Islet precursor cell (in vitro differentiated cells): Measurements from ENCODE around the gene SGO2.

ENCODE experiments used
- DNase-seq: peaks from one replicate; pipeline ENCODE4 v3.0.0-alpha.2; 2018

SGO2 gene

GRCh38 chr2:200525882-200526651, at the start of gene SGO2:
Gene SGO2, plus strand, starts transcription at chr2:200526207. Its CDS starts 6,769 bp downstream, at chr2:200532976.
- DNase-seq, result peak; percentile 98

GRCh38 chr2:200476836-200477235, 49.2 kb upstream of the SGO2 start:
- no peak for DNase-seq

- DNase-seq, result no peak
Observed at GRCh38 chr2:200477667-200478131, 48.3 kb upstream of the SGO2 start.

- no peak for DNase-seq
Observed at GRCh38 chr2:200479692-200480265, 46.2 kb upstream of the SGO2 start.

- no peak for DNase-seq
Observed at GRCh38 chr2:200482194-200482593, 43.8 kb upstream of the SGO2 start.

GRCh38 chr2:200483729-200484198, 42.2 kb upstream of the SGO2 start:
- DNase-seq, result peak; percentile 85

GRCh38 chr2:200484934-200485333, 41.1 kb upstream of the SGO2 start:
- no peak for DNase-seq

- DNase-seq, result no peak
Observed at GRCh38 chr2:200486529-200486928, 39.5 kb upstream of the SGO2 start.

GRCh38 chr2:200488169-200488568, 37.8 kb upstream of the SGO2 start:
- DNase-seq, result no peak

GRCh38 chr2:200490001-200490400, 36.0 kb upstream of the SGO2 start:
- DNase-seq, result no peak

GRCh38 chr2:200492656-200493055, 33.4 kb upstream of the SGO2 start:
- DNase-seq, result no peak

- no peak for DNase-seq
Observed at GRCh38 chr2:200494048-200494447, 32.0 kb upstream of the SGO2 start.

- DNase-seq, result no peak
Observed at GRCh38 chr2:200496696-200497095, 29.3 kb upstream of the SGO2 start.

GRCh38 chr2:200498402-200499162, 27.4 kb upstream of the SGO2 start:
- no peak for DNase-seq

- no peak for DNase-seq
Observed at GRCh38 chr2:200502196-200502595, 23.8 kb upstream of the SGO2 start.

- DNase-seq, result no peak
Observed at GRCh38 chr2:200506679-200507078, 19.3 kb upstream of the SGO2 start.

- no peak for DNase-seq
Observed at GRCh38 chr2:200507179-200507578, 18.8 kb upstream of the SGO2 start.

GRCh38 chr2:200509235-200509611, 16.8 kb upstream of the SGO2 start:
- DNase-seq, result no peak

GRCh38 chr2:200509612-200510433, 16.2 kb upstream of the SGO2 start, which contains the start of gene KCTD18:
Gene KCTD18, minus strand, starts transcription at chr2:200510068. Its CDS starts 3,052 bp downstream, at chr2:200507016.
- DNase-seq, result peak; percentile 94

GRCh38 chr2:200515155-200515554, 10.9 kb upstream of the SGO2 start:
- no peak for DNase-seq

- DNase-seq, result no peak
Observed at GRCh38 chr2:200523158-200523557, 2.8 kb upstream of the SGO2 start.

- DNase-seq, result no peak
Observed at GRCh38 chr2:200523604-200524003, 2.4 kb upstream of the SGO2 start.

- DNase-seq, result no peak
Observed at GRCh38 chr2:200525066-200525465, 941 bp upstream of the SGO2 start.
